HUDEP-2 (cell line): ENCODE measurements around the gene ITGBL1.

Source experiments
- DNase-seq, 76 experiments: peaks; one replicate each; lab custom pipeline; 2025; ENCODE audit not compliant: unreplicated experiment in 76 of 76; lab: John Stamatoyannopoulos, UW

ITGBL1 gene

GRCh38 chr13:101728021-101728420 is 275.5 kb downstream of the ITGBL1 start:
- no peak for DNase-seq

GRCh38 chr13:101728615-101729014 is 276.1 kb downstream of the ITGBL1 start:
- no peak for DNase-seq

- no peak for DNase-seq
Measured at GRCh38 chr13:101730420-101731000, 278.0 kb downstream of the ITGBL1 start.

- no peak for DNase-seq
Measured at GRCh38 chr13:101736566-101736965, 284.1 kb downstream of the ITGBL1 start.

GRCh38 chr13:101738336-101738735 is 285.9 kb downstream of the ITGBL1 start:
- DNase-seq, result no peak

- DNase-seq, result no peak
Measured at GRCh38 chr13:101739382-101740178, 287.1 kb downstream of the ITGBL1 start.

- DNase-seq, result no peak
Measured at GRCh38 chr13:101746513-101746912, 294.0 kb downstream of the ITGBL1 start.

GRCh38 chr13:101747039-101747438 is 294.6 kb downstream of the ITGBL1 start:
- no peak for DNase-seq

- no peak for DNase-seq
Measured at GRCh38 chr13:101749584-101749983, 297.1 kb downstream of the ITGBL1 start.

- DNase-seq, result peak in 14 of 76 experiments; percentile 3 to 50 (median 22)
Measured at GRCh38 chr13:101751488-101751887, 299.0 kb downstream of the ITGBL1 start.

- DNase-seq, result no peak
Measured at GRCh38 chr13:101752432-101752831, 300.0 kb downstream of the ITGBL1 start.

- peak in 5 of 76 experiments; percentile 1 to 41 (median 21) for DNase-seq
Measured at GRCh38 chr13:101755228-101755887, 302.9 kb downstream of the ITGBL1 start.

GRCh38 chr13:101757446-101758039 is 305.1 kb downstream of the ITGBL1 start:
- peak in 28 of 76 experiments; percentile 4 to 66 (median 26) for DNase-seq

- no peak for DNase-seq
Measured at GRCh38 chr13:101763191-101763590, 310.7 kb downstream of the ITGBL1 start.
